Pancreas (tissue), 10 donors: ENCODE data around the gene NAALADL1. TPM values are rescaled to one million over a fixed set of nuclear protein-coding genes. Genes with fewer than 3 reads are reported as not detected.

ENCODE experiments used
- ATAC-seq, 4 donors: fragments of 200-7000 bp; cut with Tn5 transposase; one replicate each; pipeline versions ENCODE4 v1.8.0 to v1.9.1; 2020; ENCODE audit warnings: mild to moderate bottlenecking in 4 of 4, moderate library complexity in 4 of 4
- DNase-seq, 6 donors: peaks; one replicate each; pipeline ENCODE4 v3.0.0-alpha.2; 2020
- FAIRE-seq: peaks from 2 replicates; lab custom pipeline; 2012; peaks lifted over from hg19 to GRCh38; lab: Jason Lieb, UNC
- H3K27ac ChIP-seq, 4 donors: fragments of 200-600 bp; sonication (generic); 1 replicate in 3 of 4; 2 replicates in 1 of 4; pipeline versions ENCODE4 v1.5.0 to v1.8.0; 2020
- H3K27me3 ChIP-seq, 4 donors: fragments of 200-600 bp; one replicate each; pipeline ENCODE4 v1.8.0; 2021
- H3K36me3 ChIP-seq, 3 donors: fragments of 200-600 bp; sonication (generic) in 1 of 3; one replicate each; pipeline versions ENCODE4 v1.5.0 to v1.8.0; 2020 to 2021
- H3K4me1 ChIP-seq, 3 donors: fragments of 200-600 bp; one replicate each; pipeline ENCODE4 v1.8.0; 2021
- H3K4me3 ChIP-seq, 4 donors: fragments of 200-600 bp; sonication (generic) in 2 of 4; one replicate each; pipeline versions ENCODE4 v1.5.0 to v1.8.0; 2020 to 2021
- H3K9me3 ChIP-seq, 4 donors: fragments of 200-600 bp; one replicate each; pipeline ENCODE4 v1.8.0; 2021
- CTCF ChIP-seq, 4 donors: fragments of 200-600 bp; sonication (generic) in 3 of 4; IDR thresholded peaks; one replicate each; pipeline versions ENCODE4 v1.5.0 to v1.8.0; 2021; ENCODE audit warnings: antibody characterized with exemption in 4 of 4
- WGBS, 2 donors: extraction: QIAGEN DNeasy Blood & Tissue Kit; methylation state at CpG; one replicate each; pipeline ENCODE4 v1.1.7; 2013; 5-methylcytosine and 5-hydroxymethylcytosine counted together
- intact Hi-C, 3 donors: fragments of 100-400 bp; cut with DNase I; formaldehyde crosslinking; loops; one replicate each; pipeline versions ENCODE4 v1.11.1 to v1.14.2; 2022
- polyA plus RNA-seq, 2 donors: library from polyadenylated mRNA; stranded (reverse); fragments of 200-250 nt; gene quantifications; one replicate each; pipeline ENCODE4 v1.2.3, GENCODE V29; 2013
- total RNA-seq, 6 donors: library from RNA; stranded (reverse); fragmentation: NEBNext Ultra II Directional in 4 of 6; extraction: Animal tissue kit (Norgen Biotek cat#: 25700) in 4 of 6; gene quantifications; one replicate each; pipeline versions ENCODE4 v1.2.1 to v1.2.4, GENCODE V29; 2021 to 2023
- donor health status: healthy with polysubstance abuse.
- donor health status: DM: no; HTN: no; CAD: no; lungs with moderate emphysema.
- donor health status: DM: no; HTN: no; CAD: no.
- donor health status: control.
- donor health status: control.
- donor health status: Bipolar disorder and iron deficiency.
- donor health status: DM: yes; HTN: yes; CAD: no.
- donor health status: DM: no; HTN: no; CAD: no.
- donor health status: DM: no; HTN: no; CAD: no.
- donor health status: DM: yes; HTN: yes; CAD: no.

NAALADL1 gene
- total and polyA plus RNA-seq, 8 donors: 0.51 to 7.6 (median 1.4) TPM

GRCh38 chr11:65103476-65103875 lies 45.1 kb upstream of the NAALADL1 start:
- intact Hi-C loops: loop anchor here in 1 of 3 donors (10.0 kb wide), 1 partner anchor 249 kb away; no protein-coding TSS in a partner anchor
- H3K27ac ChIP-seq: peak overlapping the region in 3 of 4 donors; percentile 33 to 74 (median 35)
- no peak for FAIRE-seq

GRCh38 chr11:65102142-65103095 lies 44.1 kb upstream of the NAALADL1 start:
- FAIRE-seq: no peak
- H3K4me3 ChIP-seq: no peak overlapping the region
- H3K27me3 ChIP-seq: no peaks in the 10 kb centered on the region
- ATAC-seq: peak; percentile 67 to 78 (median 72)
- H3K9me3 ChIP-seq: no peaks in the 10 kb centered on the region
- intact Hi-C loops: loop anchor here in 1 of 3 donors (10.0 kb wide), 1 partner anchor 248 kb away; no protein-coding TSS in a partner anchor
- peak in 1 of 6 donors; percentile 53 for DNase-seq
- peak overlapping the region in 2 of 4 donors; percentile 28 to 74 for H3K27ac ChIP-seq
- peaks cover 0 to 9% (median 0%) of the 10 kb centered on the region in 3 donors for H3K36me3 ChIP-seq
- H3K4me1 ChIP-seq: peaks cover 41 to 47% (median 45%) of the 10 kb centered on the region in 3 donors
- WGBS, 2 donors: 58 to 60% methylated on average over 8 of the region's 8 CpGs
- no peak for TF ChIP-seq CTCF (IDR thresholded peaks at IDR 0.05)

More at GRCh38 chr11:65103476-65103875, 45.1 kb upstream of the NAALADL1 start:
- H3K4me3 ChIP-seq: no peak overlapping the region
- DNase-seq (no peak), ATAC-seq (no peak)
- no peaks in the 10 kb centered on the region for H3K27me3 ChIP-seq
- H3K4me1 ChIP-seq: peaks cover 41 to 45% (median 43%) of the 10 kb centered on the region in 3 donors
- peaks cover 0 to 12% (median 4%) of the 10 kb centered on the region in 3 donors for H3K36me3 ChIP-seq
- no peak for TF ChIP-seq CTCF (IDR thresholded peaks at IDR 0.05)
- no peaks in the 10 kb centered on the region for H3K9me3 ChIP-seq

- Histone ChIP-seq H3K27me3 (no peaks in the 10 kb centered on the region), H3K36me3 (peaks cover 0 to 9% (median 0%) of the 10 kb centered on the region in 3 donors), H3K4me3 (no peak overlapping the region), H3K4me1 (peaks cover 44 to 51% (median 47%) of the 10 kb centered on the region in 3 donors), H3K27ac (peak overlapping the region in 2 of 4 donors; percentile 39 to 74), H3K9me3 (no peaks in the 10 kb centered on the region)
- intact Hi-C loops: loop anchor here in 1 of 3 donors (10.0 kb wide), 1 partner anchor 246 kb away; no protein-coding TSS in a partner anchor
- TF ChIP-seq CTCF (IDR thresholded peaks at IDR 0.05): no peak
- ATAC-seq (no peak), DNase-seq (no peak), FAIRE-seq (no peak)
- 74 to 76% methylated on average over 6 of the region's 6 CpGs for WGBS, 2 donors
Observed at GRCh38 chr11:65100674-65101350, 42.5 kb upstream of the NAALADL1 start.

GRCh38 chr11:65096926-65097325 lies 38.6 kb upstream of the NAALADL1 start:
- no peaks in the 10 kb centered on the region for H3K9me3 ChIP-seq
- WGBS, 2 donors: 13 to 16% methylated on average over 8 of the region's 8 CpGs

More at GRCh38 chr11:65096926-65097325, 38.6 kb upstream of the NAALADL1 start:
- ATAC-seq (peak in 1 of 4 donors; percentile 0), FAIRE-seq (no peak), DNase-seq (no peak)
- Histone ChIP-seq H3K27ac (peak overlapping the region; percentile 90 to 93 (median 92)), H3K27me3 (no peaks in the 10 kb centered on the region), H3K4me1 (peaks cover 7 to 20% (median 18%) of the 10 kb centered on the region in 3 donors), H3K4me3 (peak overlapping the region; percentile 59 to 78 (median 68)), H3K36me3 (peaks cover 0 to 9% (median 0%) of the 10 kb centered on the region in 3 donors)
- intact Hi-C loops: no loop called here
- TF ChIP-seq CTCF (IDR thresholded peaks at IDR 0.05): no peak
